AG04450 (cell line): ENCODE measurements around the gene YAP1. TPM values are rescaled to one million over a fixed set of nuclear protein-coding genes. Genes with fewer than 3 reads are reported as not detected.

Source experiments
- CTCF ChIA-PET: fragments of 300-600, 350-600 bp; formaldehyde crosslinking; extraction: SDS; loops from one replicate; lab custom pipeline; 2022; ENCODE audit warnings: antibody characterized with exemption, inconsistent platforms; lab: Charles Lee
- POLR2A ChIA-PET: fragments of 350-600 bp; formaldehyde crosslinking; extraction: SDS; loops from one replicate; lab custom pipeline; 2021; ENCODE audit warnings: antibody characterized with exemption, inconsistent platforms; lab: Yijun Ruan, JAX
- DNase-seq: peaks from one replicate; pipeline ENCODE4 v3.0.0-alpha.2; 2011; ENCODE audit warnings: low read depth, low spot score
- H3K27ac ChIP-seq: one replicate; pipeline ENCODE4 v1.5.1; 2012; ENCODE audit warnings: low read depth, low read length, control low read depth
- H3K27me3 ChIP-seq: one replicate; pipeline ENCODE4 v1.6.0; 2012; ENCODE audit warnings: low read length; ENCODE audit not compliant: control insufficient read depth, insufficient read depth
- H3K4me3 ChIP-seq: 2 replicates; pipeline ENCODE4 v1.5.1; 2011; ENCODE audit warnings: mild to moderate bottlenecking, low read depth, low read length, control low read depth
- H3K9me3 ChIP-seq: 2 replicates; pipeline ENCODE4 v1.5.1; 2012; ENCODE audit warnings: low read length; ENCODE audit not compliant: control insufficient read depth, insufficient read depth
- polyA plus RNA-seq: library from polyadenylated mRNA; depleted of rRNA; stranded (reverse); fragments of >200 nt; gene quantifications from 2 replicates; pipeline ENCODE4 v1.2.3, GENCODE V29; 2011
- TF ChIP-seq, protein P1 (sequence below): IDR thresholded peaks from 2 replicates; pipeline ENCODE4 v1.5.1; 2011; ENCODE audit warnings: low read depth, low read length, control low read depth, inconsistent platforms

The YAP1 gene
- polyA plus RNA-seq, 1 experiment: 117 TPM

DNA sequence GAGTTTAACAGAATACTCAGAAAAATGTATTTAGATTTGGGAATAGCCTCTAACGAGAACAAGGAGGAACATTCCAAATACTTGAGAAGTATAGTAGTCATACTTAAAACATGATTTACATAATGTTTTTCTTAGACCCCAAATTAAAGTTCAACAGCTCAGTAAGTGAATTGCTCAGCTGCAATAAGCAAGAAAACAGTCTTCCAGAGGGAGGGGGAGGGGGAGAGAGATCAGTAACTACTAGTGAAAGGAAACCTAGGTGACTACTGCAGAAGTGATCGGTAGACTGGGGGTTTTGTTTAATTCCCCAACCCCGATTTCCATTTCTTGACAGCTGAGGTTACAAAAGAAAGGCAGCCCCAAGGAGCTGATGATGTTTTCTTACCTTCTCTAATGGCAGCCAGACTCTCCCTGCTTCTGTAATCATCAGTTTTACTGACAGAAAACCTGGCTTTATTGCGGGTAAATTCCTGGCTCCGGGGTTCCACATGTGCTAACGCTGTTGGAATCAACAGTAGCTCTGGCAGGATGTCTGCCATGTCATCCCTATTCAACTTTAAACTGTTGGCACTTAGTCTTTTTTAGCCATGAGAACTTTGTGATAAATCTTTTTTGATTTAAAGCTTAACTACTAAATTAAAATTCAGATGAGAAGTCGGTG, 124.7 kb downstream of the YAP1 start:
- no peaks in the 10 kb centered on the region for H3K9me3 ChIP-seq
- no peak overlapping the region for H3K4me3 ChIP-seq
- POLR2A ChIA-PET: interaction anchor here (0.8 kb wide), 1 partner anchor 8 kb away, joined by 4 read pairs; no protein-coding TSS in a partner anchor
- TF ChIP-seq, protein P1, sequence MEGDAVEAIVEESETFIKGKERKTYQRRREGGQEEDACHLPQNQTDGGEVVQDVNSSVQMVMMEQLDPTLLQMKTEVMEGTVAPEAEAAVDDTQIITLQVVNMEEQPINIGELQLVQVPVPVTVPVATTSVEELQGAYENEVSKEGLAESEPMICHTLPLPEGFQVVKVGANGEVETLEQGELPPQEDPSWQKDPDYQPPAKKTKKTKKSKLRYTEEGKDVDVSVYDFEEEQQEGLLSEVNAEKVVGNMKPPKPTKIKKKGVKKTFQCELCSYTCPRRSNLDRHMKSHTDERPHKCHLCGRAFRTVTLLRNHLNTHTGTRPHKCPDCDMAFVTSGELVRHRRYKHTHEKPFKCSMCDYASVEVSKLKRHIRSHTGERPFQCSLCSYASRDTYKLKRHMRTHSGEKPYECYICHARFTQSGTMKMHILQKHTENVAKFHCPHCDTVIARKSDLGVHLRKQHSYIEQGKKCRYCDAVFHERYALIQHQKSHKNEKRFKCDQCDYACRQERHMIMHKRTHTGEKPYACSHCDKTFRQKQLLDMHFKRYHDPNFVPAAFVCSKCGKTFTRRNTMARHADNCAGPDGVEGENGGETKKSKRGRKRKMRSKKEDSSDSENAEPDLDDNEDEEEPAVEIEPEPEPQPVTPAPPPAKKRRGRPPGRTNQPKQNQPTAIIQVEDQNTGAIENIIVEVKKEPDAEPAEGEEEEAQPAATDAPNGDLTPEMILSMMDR: no peak
- H3K27ac ChIP-seq: no peak overlapping the region
- H3K27me3 ChIP-seq: no peaks in the 10 kb centered on the region
- no peak for DNase-seq
- CTCF ChIA-PET: interaction anchor here (0.6 to 1.0 kb wide), 2 partner anchors 34 to 227 kb away, joined by 3 read pairs; no protein-coding TSS in a partner anchor

DNA sequence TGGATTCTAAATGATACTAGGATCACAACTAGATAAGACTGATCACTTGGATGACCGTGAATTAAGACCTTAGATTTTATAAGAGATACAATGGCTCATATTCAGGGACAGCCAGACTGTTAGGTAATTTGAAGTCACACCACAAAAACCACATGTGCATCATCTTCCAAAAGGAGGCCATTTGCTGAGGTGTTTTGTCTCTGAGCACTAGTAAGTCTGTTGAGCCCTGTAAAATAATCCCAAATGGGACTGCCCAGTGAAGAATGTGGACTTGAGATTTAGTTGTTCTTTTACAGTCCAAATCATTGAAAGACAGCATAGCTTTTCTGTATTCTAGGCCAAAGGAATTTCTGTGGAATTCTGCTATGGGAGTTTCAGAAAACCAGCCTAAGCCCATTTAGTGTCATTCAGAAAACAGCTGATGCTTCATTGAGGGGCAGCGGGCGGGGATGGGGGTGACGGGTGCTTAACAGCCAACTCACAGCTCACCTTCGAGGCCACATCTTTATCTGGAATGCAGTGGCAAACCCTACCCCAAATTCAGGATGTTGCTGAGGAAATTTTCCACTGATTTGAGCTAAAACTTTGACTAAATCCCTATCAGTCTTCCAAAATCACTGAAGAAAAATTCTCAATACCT, 127.0 kb downstream of the YAP1 start:
- ChIA-PET POLR2A (interaction anchor here (0.8 kb wide), 1 partner anchor 11 kb away, joined by 3 read pairs; no protein-coding TSS in a partner anchor), CTCF (interaction anchor here (1.1 kb wide), 1 partner anchor 56 kb away, joined by 4 read pairs; no protein-coding TSS in a partner anchor)
- TF ChIP-seq, protein P1: no peak
- Histone ChIP-seq H3K27ac (no peak overlapping the region), H3K9me3 (no peaks in the 10 kb centered on the region), H3K4me3 (no peak overlapping the region), H3K27me3 (no peaks in the 10 kb centered on the region)
- no peak for DNase-seq

DNA sequence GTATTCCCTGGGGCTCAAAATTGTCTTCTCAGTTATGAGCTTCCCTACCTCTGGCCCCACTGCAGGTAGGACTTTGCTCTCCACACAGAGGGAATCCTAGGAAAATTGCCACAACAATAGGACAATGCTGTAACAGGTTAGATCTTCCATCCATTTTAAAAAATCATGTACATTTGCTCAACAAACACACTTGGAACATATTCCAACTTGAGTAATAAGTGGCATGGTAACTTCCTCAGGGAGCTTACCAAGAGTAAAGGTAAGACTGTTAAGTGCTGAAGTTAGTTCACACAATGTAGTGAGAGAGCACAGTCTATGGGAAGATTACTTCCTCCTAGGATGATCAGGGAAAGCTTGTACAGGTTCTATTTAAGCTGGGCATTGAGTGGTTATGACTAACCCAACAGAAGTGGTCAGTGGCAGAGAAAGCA, 128.2 kb downstream of the YAP1 start:
- no peak overlapping the region for H3K27ac ChIP-seq
- ChIA-PET POLR2A (no interaction called here), CTCF (interaction anchor here (0.8 kb wide), 1 partner anchor 103 kb away, joined by 3 read pairs; no protein-coding TSS in a partner anchor)
- no peak for DNase-seq
- H3K4me3 ChIP-seq: no peak overlapping the region
- H3K9me3 ChIP-seq: no peaks in the 10 kb centered on the region
- TF ChIP-seq, protein P1: no peak
- H3K27me3 ChIP-seq: no peaks in the 10 kb centered on the region

DNA sequence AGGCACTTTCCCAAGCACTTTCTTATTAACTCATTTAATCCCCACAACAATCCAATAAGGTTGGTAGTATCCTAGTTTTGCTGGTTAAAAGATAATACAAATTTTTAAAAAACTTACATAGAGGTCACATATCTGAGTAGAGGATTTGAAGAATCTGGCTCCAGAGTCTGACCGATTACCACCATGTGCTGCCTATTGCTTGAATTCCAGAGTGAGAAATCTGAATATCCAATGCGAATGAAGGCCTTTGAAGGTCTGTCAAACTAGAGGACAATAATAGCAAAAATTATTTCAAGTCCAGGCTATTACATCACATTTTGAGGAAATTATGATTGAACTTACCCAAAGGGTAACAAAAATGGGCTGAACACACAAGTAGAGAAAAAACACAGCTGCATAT, 129.2 kb downstream of the YAP1 start:
- Histone ChIP-seq H3K27me3 (no peaks in the 10 kb centered on the region), H3K9me3 (no peaks in the 10 kb centered on the region), H3K4me3 (no peak overlapping the region), H3K27ac (no peak overlapping the region)
- POLR2A ChIA-PET: no interaction called here
- no peak for DNase-seq
- TF ChIP-seq, protein P1: no peak
- CTCF ChIA-PET: no interaction called here

DNA sequence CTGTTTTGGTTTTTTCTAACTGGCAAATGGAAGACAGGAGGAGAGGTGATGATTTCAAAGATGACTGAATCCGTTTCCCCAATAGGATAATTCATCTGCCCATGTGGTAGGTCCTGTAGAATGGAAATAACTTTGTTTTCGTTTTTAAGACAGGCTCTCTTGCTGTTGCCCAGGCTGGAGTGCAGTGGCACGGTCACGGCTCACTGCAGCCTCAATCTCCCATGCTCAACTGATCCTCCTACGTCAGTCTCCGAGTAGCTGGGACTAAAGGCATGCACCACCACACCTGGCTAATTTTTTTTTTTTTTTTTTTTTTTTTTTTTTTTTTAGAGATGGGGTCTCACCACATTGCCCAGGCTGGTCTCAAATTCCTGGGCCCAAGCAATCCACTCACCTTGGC, 129.7 kb downstream of the YAP1 start:
- CTCF ChIA-PET: no interaction called here
- TF ChIP-seq, protein P1: no peak
- Histone ChIP-seq H3K27me3 (no peaks in the 10 kb centered on the region), H3K27ac (no peak overlapping the region), H3K4me3 (no peak overlapping the region), H3K9me3 (no peaks in the 10 kb centered on the region)
- POLR2A ChIA-PET: no interaction called here
- DNase-seq: no peak
